Natural killer cell treated with Interleukin-12 subunit alpha and Interleukin-12 subunit beta and Interleukin-15 and Interleukin-18, amount 100 ng/mL, for 72 hours (primary cell): Measurements from ENCODE around the gene EXD3. TPM values are rescaled to one million over a fixed set of nuclear protein-coding genes. Genes with fewer than 3 reads are reported as not detected.

ENCODE experiments used
- ATAC-seq, 2 donors: fragments of 150-1000 bp; cut with Tn5 transposase in 1 of 2; sonication (Bioruptor Pico), chemical (Tn5 transposase) in 1 of 2; 2 replicates each; pipeline ENCODE4 v1.10.0; 2021
- DNase-seq: peaks from one replicate; pipeline ENCODE4 v3.0.0; 2022; ENCODE audit warnings: low spot score
- H3K27ac Mint-ChIP-seq, 2 donors: 1 replicate in 1 of 2; 2 replicates in 1 of 2; pipeline ENCODE4 v1.8.0; 2022; ENCODE audit warnings: mixed read lengths in 2 of 2, mild to moderate bottlenecking in 1 of 2, moderate library complexity in 1 of 2
- H3K27me3 Mint-ChIP-seq, 2 donors: 1 replicate in 1 of 2; 2 replicates in 1 of 2; pipeline ENCODE4 v1.8.0; 2022; ENCODE audit warnings: mixed read lengths in 2 of 2
- H3K36me3 Mint-ChIP-seq: one replicate; pipeline ENCODE4 v1.8.0; 2022; ENCODE audit warnings: mixed read lengths
- H3K4me1 Mint-ChIP-seq, 2 donors: 1 replicate in 1 of 2; 2 replicates in 1 of 2; pipeline ENCODE4 v1.8.0; 2022; ENCODE audit warnings: low read depth in 2 of 2, mixed read lengths in 2 of 2, mild to moderate bottlenecking in 1 of 2
- H3K4me3 Mint-ChIP-seq: one replicate; pipeline ENCODE4 v1.8.0; 2022; ENCODE audit warnings: mixed read lengths
- H3K9me3 Mint-ChIP-seq: 2 replicates; pipeline ENCODE4 v1.8.0; 2022; ENCODE audit warnings: mixed read lengths
- total RNA-seq, 2 donors: library from RNA; stranded (reverse); gene quantifications; one replicate each; pipeline ENCODE4 v1.2.3, GENCODE V29; 2022

The EXD3 gene
- total RNA-seq, 2 donors from 2014 or later: 7.6 to 7.9 TPM

- DNase-seq (no peak), ATAC-seq (no peak)
- Mint-ChIP-seq H3K36me3 (no peaks in the 10 kb centered on the region), H3K27ac (no peak overlapping the region), H3K4me1 (no peaks in the 10 kb centered on the region), H3K4me3 (no peak overlapping the region), H3K9me3 (no peaks in the 10 kb centered on the region), H3K27me3 (no peaks in the 10 kb centered on the region)
Observed at GRCh38 chr9:137427454-137428310, 4.7 kb upstream of the EXD3 start.

- peaks cover 2 to 4% of the 10 kb centered on the region in 2 donors for H3K4me1 Mint-ChIP-seq
- no peak overlapping the region for H3K4me3 Mint-ChIP-seq
- no peaks in the 10 kb centered on the region for H3K9me3 Mint-ChIP-seq
- H3K27ac Mint-ChIP-seq: no peak overlapping the region
- ATAC-seq (no peak), DNase-seq (no peak)
- H3K27me3 Mint-ChIP-seq: no peaks in the 10 kb centered on the region
- H3K36me3 Mint-ChIP-seq: no peaks in the 10 kb centered on the region
Observed at GRCh38 chr9:137426018-137426681, 3.2 kb upstream of the EXD3 start.

DNA sequence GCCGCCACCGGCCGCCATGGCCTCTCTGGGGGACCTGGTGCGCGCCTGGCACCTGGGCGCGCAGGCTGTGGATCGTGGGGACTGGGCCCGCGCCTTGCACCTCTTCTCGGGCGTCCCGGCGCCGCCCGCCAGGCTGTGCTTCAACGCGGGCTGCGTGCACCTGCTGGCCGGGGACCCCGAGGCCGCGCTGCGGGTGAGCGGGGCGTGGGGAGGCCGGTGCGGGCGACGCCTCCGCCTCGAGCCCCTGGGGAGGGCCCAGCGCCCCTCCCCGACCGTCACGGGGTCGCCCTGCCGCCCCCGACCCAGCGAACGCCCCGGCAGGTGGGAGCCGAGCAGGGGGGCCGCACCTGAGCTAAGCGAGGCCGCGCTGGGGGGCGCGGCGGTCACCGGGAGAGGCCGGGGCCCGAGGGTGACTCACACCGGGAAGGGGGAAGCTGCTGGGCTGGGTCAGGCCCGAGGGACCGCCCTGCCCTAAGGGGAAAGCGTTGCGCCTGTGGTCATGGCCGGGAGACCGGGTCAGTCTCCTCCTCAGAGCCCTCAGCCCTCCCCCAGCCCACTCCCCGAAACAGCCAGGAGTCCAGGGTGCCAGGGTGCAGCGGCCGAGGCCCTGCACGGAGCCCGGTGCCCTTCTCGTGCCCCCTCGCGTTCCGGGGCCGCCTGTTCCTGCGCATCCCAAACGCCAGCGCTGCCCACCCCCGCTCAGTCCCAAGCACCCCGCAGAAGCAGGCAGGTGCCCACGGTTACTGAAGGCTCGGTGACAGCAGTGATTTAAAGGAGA lies 741 bp upstream of the EXD3 start:
- DNase-seq: no peak
- Mint-ChIP-seq H3K4me3 (peak overlapping the region; percentile 45), H3K27ac (no peak overlapping the region), H3K9me3 (no peaks in the 10 kb centered on the region), H3K36me3 (no peaks in the 10 kb centered on the region), H3K27me3 (no peaks in the 10 kb centered on the region), H3K4me1 (peaks cover 2 to 4% of the 10 kb centered on the region in 2 donors)
- no peak for ATAC-seq

- no peak for ATAC-seq
- Mint-ChIP-seq H3K36me3 (no peaks in the 10 kb centered on the region), H3K27me3 (no peaks in the 10 kb centered on the region), H3K27ac (peak overlapping the region in 1 of 2 donors; percentile 70), H3K4me3 (peak overlapping the region; percentile 87), H3K9me3 (no peaks in the 10 kb centered on the region), H3K4me1 (peaks cover 2 to 4% of the 10 kb centered on the region in 2 donors)
- DNase-seq: no peak
Observed at GRCh38 chr9:137421838-137422603, 941 bp downstream of the EXD3 start.

DNA sequence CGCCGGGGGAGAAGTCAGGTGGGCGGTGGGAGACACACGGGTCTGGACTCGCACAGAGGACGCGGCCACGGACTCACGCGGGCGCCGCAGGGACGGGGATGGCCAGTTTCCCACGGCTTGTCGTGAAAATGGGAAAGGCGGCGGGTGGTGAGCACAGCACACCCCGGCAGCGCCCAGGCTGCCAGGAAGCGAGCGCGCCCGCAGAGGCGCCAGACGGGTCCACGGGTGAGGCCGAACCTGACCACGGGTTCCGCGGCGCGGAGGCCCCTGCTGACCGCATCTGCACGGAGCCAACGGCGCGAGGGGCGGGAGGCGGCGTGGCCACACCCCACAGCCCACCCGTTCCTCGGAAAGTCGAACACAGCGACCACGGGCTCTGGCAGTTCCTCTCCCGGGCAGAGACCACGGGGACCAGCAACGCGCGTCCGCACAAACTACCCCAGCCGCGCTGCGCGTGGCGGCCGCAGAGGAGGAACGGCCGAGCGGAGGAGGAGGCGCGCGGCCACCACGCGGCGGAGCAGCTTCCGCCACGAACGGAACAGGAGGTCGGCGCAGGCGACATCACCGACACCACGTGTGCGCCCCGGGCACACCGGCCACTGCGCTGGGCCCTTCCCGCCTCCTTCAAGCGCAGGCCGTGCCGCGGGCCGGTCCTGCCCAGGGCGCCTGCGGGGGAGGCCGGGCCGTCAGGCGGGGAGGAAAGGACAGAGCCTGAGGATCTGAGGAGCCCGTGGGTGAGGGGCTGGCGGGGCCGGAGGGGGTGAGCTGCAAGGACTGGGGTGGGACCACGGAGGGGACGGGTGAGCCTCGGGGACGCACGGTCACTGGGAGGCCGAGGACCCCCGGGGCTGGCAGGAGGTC lies 5.6 kb downstream of the EXD3 start:
- no peaks in the 10 kb centered on the region for H3K9me3 Mint-ChIP-seq
- H3K4me1 Mint-ChIP-seq: peaks cover 3 to 7% of the 10 kb centered on the region in 2 donors
- no peaks in the 10 kb centered on the region for H3K27me3 Mint-ChIP-seq
- H3K4me3 Mint-ChIP-seq: no peak overlapping the region
- no peak overlapping the region for H3K27ac Mint-ChIP-seq
- DNase-seq (no peak), ATAC-seq (peak; percentile 22 to 70)
- no peaks in the 10 kb centered on the region for H3K36me3 Mint-ChIP-seq

- no peak for DNase-seq
- no peaks in the 10 kb centered on the region for H3K36me3 Mint-ChIP-seq
- ATAC-seq: peak in 1 of 2 donors; percentile 8
- H3K9me3 Mint-ChIP-seq: no peaks in the 10 kb centered on the region
- H3K27ac Mint-ChIP-seq: no peak overlapping the region
- H3K4me1 Mint-ChIP-seq: peaks cover 0 to 9% of the 10 kb centered on the region in 2 donors
- no peaks in the 10 kb centered on the region for H3K27me3 Mint-ChIP-seq
- H3K4me3 Mint-ChIP-seq: no peak overlapping the region
Observed at GRCh38 chr9:137416563-137417151, 6.3 kb downstream of the EXD3 start.

DNA sequence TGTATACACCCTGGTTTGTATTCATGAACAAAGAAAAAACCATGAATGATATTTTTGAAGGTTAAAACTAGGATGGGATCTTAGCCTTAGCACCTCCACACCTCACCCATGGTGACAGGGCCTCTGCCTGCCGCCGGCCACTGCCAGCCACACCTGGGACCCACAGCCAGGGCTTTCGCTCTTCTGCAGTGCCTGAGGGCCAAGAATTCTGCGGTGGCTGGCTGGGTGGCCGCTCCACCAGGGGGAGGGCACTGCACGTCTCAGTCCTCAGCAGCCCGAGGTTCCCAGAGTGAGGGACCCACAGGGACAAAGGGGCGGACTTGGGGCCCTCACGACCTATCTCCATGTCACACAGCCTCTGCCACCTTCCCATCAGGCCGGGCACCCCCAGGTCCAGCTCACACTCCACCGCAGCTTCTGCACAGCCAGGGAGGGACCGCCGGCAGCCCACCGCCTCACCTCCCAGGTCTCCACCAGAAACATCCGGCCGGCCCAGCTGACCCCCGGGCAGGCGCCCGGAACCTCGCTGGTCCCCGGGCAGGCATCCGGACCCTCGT lies 6.9 kb downstream of the EXD3 start:
- Mint-ChIP-seq H3K9me3 (no peaks in the 10 kb centered on the region), H3K36me3 (no peaks in the 10 kb centered on the region), H3K4me1 (peaks cover 0 to 10% of the 10 kb centered on the region in 2 donors), H3K4me3 (no peak overlapping the region), H3K27me3 (no peaks in the 10 kb centered on the region), H3K27ac (no peak overlapping the region)
- DNase-seq (no peak), ATAC-seq (no peak)

DNA sequence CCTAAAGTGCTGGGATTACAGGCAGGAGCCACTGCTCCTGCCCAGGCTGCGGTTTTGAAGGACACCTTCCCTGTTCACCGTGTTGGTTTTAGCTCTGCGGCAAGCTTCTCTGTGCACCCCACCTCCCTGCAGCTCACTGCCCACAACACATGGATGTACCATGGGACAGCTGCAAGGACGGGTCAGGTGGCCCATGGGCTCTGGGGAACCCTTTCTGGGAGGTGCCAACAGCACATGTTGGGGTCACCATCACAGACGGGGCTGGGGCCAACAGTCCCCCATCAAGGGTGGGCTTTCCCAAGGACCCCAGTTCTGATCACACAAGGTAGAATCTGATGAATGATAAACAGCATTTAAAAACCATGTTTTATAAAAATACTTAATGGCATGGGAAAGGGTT lies 7.5 kb downstream of the EXD3 start:
- Mint-ChIP-seq H3K9me3 (no peaks in the 10 kb centered on the region), H3K4me3 (no peak overlapping the region), H3K4me1 (peaks cover 2 to 11% of the 10 kb centered on the region in 2 donors), H3K27me3 (no peaks in the 10 kb centered on the region), H3K36me3 (no peaks in the 10 kb centered on the region), H3K27ac (no peak overlapping the region)
- ATAC-seq: no peak
- DNase-seq: no peak

GRCh38 chr9:137412431-137412830 lies 10.5 kb downstream of the EXD3 start:
- Mint-ChIP-seq H3K27me3 (no peaks in the 10 kb centered on the region), H3K9me3 (no peaks in the 10 kb centered on the region), H3K27ac (no peak overlapping the region), H3K4me1 (peaks cover 5 to 13% of the 10 kb centered on the region in 2 donors), H3K36me3 (no peaks in the 10 kb centered on the region), H3K4me3 (no peak overlapping the region)
- ATAC-seq (no peak), DNase-seq (no peak)

- DNase-seq (peak; percentile 87), ATAC-seq (peak; percentile 79 to 81)
- H3K9me3 Mint-ChIP-seq: no peaks in the 10 kb centered on the region
- peak overlapping the region; percentile 32 for H3K4me3 Mint-ChIP-seq
- H3K4me1 Mint-ChIP-seq: peaks cover 5 to 13% of the 10 kb centered on the region in 2 donors
- H3K27ac Mint-ChIP-seq: no peak overlapping the region
- H3K27me3 Mint-ChIP-seq: no peaks in the 10 kb centered on the region
- no peaks in the 10 kb centered on the region for H3K36me3 Mint-ChIP-seq
Observed at GRCh38 chr9:137411645-137412380, 11.1 kb downstream of the EXD3 start.

- H3K9me3 Mint-ChIP-seq: no peaks in the 10 kb centered on the region
- H3K4me3 Mint-ChIP-seq: no peak overlapping the region
- ATAC-seq: no peak
- no peaks in the 10 kb centered on the region for H3K27me3 Mint-ChIP-seq
- no peaks in the 10 kb centered on the region for H3K36me3 Mint-ChIP-seq
- no peak overlapping the region for H3K27ac Mint-ChIP-seq
- H3K4me1 Mint-ChIP-seq: peaks cover 5 to 13% of the 10 kb centered on the region in 2 donors
- DNase-seq: no peak
Observed at GRCh38 chr9:137411260-137411644, 11.7 kb downstream of the EXD3 start.

DNA sequence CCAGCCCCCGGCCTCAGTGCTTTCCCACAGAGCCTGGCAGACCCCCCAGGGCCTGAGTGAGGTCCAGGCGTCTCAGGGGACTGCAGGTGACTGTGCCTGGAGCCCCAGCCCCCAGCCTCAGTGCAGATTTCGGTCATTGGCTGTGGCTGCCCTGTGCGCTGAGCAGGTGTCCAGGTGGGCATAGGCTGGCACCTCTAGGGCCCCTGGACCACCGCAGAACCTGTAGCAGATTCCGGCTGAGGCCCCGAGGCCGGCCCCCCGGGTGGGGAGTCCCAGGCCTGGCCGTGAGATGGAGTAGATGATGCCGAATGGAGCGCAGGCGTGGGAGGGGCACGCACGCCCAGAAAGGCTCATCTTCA lies 12.1 kb downstream of the EXD3 start:
- Mint-ChIP-seq H3K27me3 (no peaks in the 10 kb centered on the region), H3K4me3 (no peak overlapping the region), H3K4me1 (peaks cover 9 to 13% of the 10 kb centered on the region in 2 donors), H3K9me3 (no peaks in the 10 kb centered on the region), H3K27ac (no peak overlapping the region), H3K36me3 (no peaks in the 10 kb centered on the region)
- ATAC-seq: no peak
- no peak for DNase-seq
